C4-2B (cell line): Measurements from ENCODE around the gene MRPL43.

ENCODE experiments used
- H3K27ac ChIP-seq: fragments of 450-650 bp; 2 replicates; pipeline ENCODE4 v1.5.1; 2017
- ZFX ChIP-seq: fragments of 450-650 bp; IDR thresholded peaks from 2 replicates; pipeline ENCODE4 v1.6.1; 2017
- TF ChIP-seq, protein P1 (sequence below): fragments of 450-650 bp; conservative IDR thresholded peaks from 2 replicates; pipeline ENCODE4 v1.5.1; 2017; ENCODE audit warnings: mild to moderate bottlenecking

The MRPL43 gene

DNA sequence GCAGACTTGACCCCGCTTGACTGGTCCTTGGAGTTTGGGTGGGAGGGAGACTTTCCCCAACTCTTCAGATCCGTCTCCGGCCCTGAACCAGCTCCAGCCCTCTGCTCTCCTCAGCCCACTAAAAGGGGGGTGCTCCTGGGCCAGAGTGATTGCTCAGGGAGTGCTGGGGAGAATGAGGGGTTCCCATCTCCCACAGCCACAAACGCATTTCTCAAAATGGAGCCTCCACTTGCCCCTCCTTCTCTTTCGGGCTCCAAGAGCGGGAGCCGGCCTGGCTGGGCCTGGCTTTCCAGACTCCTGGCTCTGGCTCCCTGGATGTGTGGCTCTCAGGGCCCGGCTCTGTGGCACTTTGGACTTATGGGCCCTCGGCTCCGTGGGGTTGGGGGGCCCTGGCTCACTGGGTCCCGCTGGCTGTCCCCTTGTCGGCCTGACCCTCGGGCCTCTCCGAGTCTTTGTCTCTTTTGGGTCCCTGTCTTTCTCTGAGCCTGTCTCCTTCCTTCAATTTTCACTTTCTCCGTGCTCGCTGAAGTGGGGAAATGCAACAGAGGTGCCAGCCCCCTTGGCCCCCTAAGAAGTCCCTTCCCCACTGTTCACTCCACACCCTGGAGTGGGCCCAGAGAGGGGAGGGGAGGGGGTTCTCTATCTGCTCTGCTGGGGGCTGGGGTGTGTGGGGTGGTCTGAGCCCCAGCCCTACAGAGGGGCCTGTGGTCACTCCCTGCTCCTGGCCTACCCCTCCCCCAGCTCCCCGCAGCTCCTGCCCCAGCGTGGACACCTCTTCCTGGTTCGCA, 13.0 kb upstream of the MRPL43 start:
- no peak for TF ChIP-seq ZFX
- TF ChIP-seq, protein P1, sequence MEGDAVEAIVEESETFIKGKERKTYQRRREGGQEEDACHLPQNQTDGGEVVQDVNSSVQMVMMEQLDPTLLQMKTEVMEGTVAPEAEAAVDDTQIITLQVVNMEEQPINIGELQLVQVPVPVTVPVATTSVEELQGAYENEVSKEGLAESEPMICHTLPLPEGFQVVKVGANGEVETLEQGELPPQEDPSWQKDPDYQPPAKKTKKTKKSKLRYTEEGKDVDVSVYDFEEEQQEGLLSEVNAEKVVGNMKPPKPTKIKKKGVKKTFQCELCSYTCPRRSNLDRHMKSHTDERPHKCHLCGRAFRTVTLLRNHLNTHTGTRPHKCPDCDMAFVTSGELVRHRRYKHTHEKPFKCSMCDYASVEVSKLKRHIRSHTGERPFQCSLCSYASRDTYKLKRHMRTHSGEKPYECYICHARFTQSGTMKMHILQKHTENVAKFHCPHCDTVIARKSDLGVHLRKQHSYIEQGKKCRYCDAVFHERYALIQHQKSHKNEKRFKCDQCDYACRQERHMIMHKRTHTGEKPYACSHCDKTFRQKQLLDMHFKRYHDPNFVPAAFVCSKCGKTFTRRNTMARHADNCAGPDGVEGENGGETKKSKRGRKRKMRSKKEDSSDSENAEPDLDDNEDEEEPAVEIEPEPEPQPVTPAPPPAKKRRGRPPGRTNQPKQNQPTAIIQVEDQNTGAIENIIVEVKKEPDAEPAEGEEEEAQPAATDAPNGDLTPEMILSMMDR, result no peak
- peak overlapping the region; percentile 89 for H3K27ac ChIP-seq

DNA sequence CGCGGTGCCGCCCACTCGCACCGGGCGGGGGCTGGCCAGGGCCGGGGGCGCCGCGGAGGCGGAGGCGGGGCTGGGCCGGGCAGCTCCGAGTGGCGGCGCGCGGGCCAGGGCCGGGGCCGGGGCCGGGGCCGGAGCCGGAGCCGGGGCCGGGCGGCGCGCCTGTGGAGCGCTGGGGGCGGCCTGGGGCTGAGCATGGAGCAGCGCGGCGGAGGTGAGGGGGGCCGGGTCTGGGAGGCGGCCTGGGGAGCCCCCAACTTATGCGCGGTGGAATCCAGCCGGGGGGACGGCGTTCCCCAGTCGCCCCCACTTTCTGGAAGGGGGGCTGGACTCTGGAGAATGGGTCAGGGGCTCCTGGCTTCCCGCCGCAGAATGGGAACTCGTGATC, 12.4 kb upstream of the MRPL43 start, which contains the start of gene LZTS2:
Gene LZTS2, plus strand, starts transcription at position 67 of the 385 bp plus-strand sequence. CDS start 2,731 bp downstream, outside the sequence.
- TF ChIP-seq ZFX, result no peak
- TF ChIP-seq, protein P1, result no peak
- peak within 1 kb of the TSS; percentile 89 for H3K27ac ChIP-seq

DNA sequence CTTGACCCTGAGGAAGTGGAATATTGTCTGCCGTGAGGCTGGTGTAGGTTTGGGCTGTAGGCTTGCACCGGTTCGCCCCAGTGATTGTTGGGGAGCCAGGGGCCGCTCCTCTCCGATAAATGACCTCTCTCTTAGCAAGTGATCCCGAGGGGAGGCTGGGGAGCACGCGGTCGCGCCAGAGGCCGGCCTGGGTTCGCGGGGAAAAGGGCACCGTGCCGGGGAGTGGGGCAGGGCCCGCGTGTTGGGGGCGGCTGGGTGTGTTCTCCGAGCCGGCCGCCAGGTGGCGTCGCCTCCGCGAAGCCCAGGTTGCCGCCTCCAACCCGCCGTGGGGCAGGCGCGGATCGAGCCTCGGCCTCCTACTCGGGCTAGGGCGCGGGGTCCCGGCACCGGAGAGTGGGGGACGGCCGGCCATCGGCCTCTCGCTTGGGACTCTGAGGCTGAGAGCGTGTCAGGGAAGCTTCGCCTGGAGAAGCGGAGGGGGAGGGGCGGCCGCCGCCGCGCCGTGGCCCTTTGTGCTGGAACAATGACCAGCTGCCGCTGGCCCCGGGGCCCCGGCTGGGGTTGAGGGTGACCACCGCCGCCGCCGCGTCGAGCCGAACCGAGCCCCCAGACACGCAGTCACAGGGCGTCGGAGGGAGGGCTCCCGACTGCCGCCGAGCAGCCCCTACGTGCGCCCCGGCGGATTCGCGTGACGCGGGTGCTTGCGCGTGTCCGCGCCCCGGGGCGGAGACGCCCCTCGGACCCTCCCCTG, 11.9 kb upstream of the MRPL43 start:
- H3K27ac ChIP-seq, result peak overlapping the region; percentile 89

DNA sequence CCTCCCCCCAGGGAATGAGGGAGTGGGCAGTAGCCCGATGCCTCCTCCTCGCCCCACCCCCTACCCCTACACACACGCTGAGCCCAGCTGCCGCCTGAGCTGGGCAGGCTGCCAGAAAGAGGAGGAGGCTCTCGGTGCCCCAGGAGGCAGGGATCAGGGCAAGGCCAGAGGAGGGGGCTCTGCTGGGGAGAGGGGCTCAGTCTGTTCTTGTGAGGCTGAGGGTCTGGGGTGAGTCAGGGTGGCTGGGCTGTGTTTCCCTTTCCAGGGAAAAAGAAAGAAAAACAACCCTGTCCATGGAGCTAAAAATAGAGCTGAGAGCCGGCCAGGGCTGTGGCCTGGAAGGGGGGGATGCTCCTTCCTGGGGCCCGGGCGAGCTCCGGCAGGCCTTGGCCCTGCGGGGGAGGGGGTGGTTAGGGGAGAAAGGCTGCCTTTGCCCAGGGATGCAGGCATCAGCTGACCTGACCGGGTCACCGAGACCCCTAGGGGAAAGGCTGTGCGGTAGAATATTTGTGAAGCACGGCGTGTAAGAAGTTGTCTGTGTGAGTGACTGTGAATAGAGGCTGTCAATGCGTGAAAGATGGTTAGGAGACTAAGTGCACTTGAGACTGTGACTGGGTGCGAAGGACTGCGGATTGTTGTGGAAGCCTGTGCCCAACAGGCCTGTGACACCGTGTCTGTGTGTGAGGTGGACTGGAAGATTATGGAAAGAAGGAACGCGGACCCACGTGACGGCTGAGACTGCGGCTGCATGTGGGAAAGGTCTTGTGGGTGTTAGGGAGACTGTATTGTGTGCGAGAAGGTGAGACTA, 11.1 kb upstream of the MRPL43 start:
- TF ChIP-seq, protein P1, result no peak
- no peak for TF ChIP-seq ZFX

More for the DNA sequence above, 11.9 kb upstream of the MRPL43 start:
- TF ChIP-seq ZFX, result no peak
- TF ChIP-seq, protein P1, result peak; percentile 84

DNA sequence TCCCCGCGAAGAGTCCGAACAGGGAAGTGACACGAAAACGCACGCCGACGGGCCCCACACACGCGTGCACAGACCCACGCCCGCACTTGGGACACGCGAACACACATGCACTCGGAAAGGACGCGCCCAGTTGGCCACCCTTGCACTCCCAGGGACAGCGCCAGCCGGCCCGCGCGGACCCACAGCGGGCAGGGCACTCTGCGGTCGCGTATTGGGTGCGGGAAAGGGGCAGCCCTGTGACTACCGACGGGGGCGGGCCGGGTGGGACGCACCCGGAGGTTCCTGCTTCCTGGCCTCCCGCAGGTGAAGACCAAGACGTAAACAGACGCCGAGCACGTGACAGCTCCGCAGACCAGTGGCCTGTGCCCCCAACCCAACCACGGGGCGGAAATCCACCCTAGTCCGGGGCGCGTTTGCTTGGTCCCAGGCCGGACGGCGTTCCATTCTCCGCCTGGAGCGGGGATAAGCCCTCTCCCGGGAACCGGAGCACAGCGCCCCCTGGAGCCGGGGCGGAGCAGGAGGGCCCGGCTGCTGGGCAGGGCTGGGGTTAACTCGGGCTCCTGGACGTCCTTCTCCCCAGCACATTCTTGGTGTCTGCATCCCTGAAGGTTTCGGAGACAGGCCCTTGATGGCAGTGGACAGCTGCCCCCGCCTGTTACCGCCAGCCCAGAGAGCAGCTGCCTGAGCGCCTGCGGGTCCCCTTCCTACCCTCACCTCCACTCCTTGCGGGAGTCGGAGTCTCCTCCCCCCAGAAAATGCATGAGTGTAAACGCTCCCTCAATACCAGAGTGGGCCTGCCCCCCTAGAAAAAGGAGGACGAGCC, 10.3 kb upstream of the MRPL43 start:
- peak overlapping the region; percentile 89 for H3K27ac ChIP-seq
- TF ChIP-seq, protein P1, result peak; percentile 80
- peak; percentile 38; the same call in 1 of the 2 replicates for TF ChIP-seq ZFX

More for the DNA sequence above, 11.1 kb upstream of the MRPL43 start:
- H3K27ac ChIP-seq, result peak overlapping the region; percentile 89

DNA sequence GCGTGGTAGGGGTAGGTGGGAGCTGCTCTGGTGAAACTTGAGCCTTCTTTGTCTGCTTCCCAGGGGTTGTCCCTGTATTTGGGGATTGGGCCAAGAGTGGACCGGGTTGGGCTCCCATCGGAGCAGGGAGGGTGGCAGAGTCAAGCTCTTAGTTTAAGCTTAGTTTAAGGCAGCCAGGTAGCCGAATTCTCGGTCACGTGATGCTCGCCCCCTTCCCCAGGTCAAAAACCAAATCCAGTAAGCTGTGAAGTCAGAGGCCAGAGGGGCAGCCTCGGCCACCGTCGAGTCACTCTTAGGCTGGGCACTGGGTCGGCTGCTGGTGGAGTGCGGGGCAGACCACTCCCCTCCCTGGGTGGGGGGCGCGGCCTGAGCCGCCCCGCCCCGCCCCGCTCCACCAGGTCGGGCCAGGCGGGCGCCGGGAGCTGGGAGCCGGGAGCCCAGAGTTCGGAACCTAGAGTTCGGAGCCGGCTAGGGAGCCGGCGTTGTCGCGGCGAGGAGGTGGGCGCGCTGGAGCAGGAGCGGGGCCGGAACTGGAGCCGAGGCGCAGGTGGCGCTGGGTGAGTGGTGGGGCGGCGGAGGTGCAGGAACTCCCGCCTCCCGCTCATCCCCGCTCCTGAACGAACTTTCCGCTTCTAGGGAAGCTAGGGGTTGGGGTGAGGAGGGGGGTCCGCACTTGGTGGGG, 9.5 kb upstream of the MRPL43 start:
- peak overlapping the region; percentile 89 for H3K27ac ChIP-seq
- TF ChIP-seq ZFX, result no peak
- TF ChIP-seq, protein P1, result no peak
